HepG2 (cell line): ENCODE data around the gene ARHGAP10. TPM values are rescaled to one million over a fixed set of nuclear protein-coding genes. Genes with fewer than 3 reads are reported as not detected.

Experiments
- ATAC-seq: fragments of 200-7000 bp; cut with Tn5 transposase; 3 replicates; pipeline ENCODE4 v1.9.1; 2020; ENCODE audit warnings: mild to moderate bottlenecking, moderate library complexity
- BruUV-seq: library from RNA; stranded (reverse); fragments of 400-500 nt; replicated peaks from 2 replicates; lab custom pipeline; 2021; lab: Mats Ljungman, UMichigan
- CTCF ChIA-PET: fragments of 300-600 bp; formaldehyde crosslinking; extraction: SDS; loops from one replicate; lab custom pipeline; 2021; ENCODE audit warnings: low total read pairs, inconsistent platforms, low intra/inter-chr PET ratio; lab: Yijun Ruan, JAX
- POLR2A ChIA-PET: fragments of 350-600 bp; sonication (Branson Sonifier 250); formaldehyde crosslinking; loops from one replicate; lab custom pipeline; 2020; ENCODE audit warnings: antibody characterized with exemption, inconsistent platforms; lab: Yijun Ruan, JAX
- DNase-seq: peaks from one replicate; pipeline ENCODE4 v3.0.0-alpha.2; 2015; ENCODE audit warnings: low spot score
- FAIRE-seq: peaks from 3 replicates; lab custom pipeline; 2011; peaks lifted over from hg19 to GRCh38; lab: Jason Lieb, UNC
- H2AFZ ChIP-seq: one replicate; pipeline ENCODE4 v1.6.1; 2011; ENCODE audit warnings: low read length, inconsistent platforms
- H3K27ac ChIP-seq: fragments of 300-600 bp; 3 replicates; pipeline ENCODE4 v1.8.0; 2011; ENCODE audit warnings: mixed run types, mild to moderate bottlenecking, mixed read lengths, low read length, inconsistent platforms; ENCODE audit not compliant: insufficient read depth; ENCODE audit errors: extremely low read length
- H3K27me3 ChIP-seq, 2 experiments: fragments of 200-600 bp in 1 of 2; 2 replicates in 1 of 2; 3 replicates in 1 of 2; pipeline versions ENCODE4 v1.6.0 to v1.8.0; 2011; ENCODE audit warnings: low read length in 2 of 2, mild to moderate bottlenecking in 2 of 2, moderate library complexity in 2 of 2, inconsistent platforms in 1 of 2; ENCODE audit not compliant: insufficient read depth in 2 of 2, control insufficient read depth in 1 of 2
- H3K36me3 ChIP-seq, 2 experiments: fragments of 200-600 bp in 1 of 2; replicated peaks in 1 of 2; 2 replicates in 1 of 2; 3 replicates in 1 of 2; pipeline versions ENCODE4 v1.5.1 to v1.8.0; 2011; ENCODE audit warnings: low read length in 2 of 2, inconsistent platforms in 1 of 2; ENCODE audit not compliant: insufficient read depth in 2 of 2, control insufficient read depth in 1 of 2
- H3K4me1 ChIP-seq: 2 replicates; pipeline ENCODE4 v1.5.1; 2012; ENCODE audit warnings: low read length, inconsistent platforms; ENCODE audit not compliant: insufficient read depth
- H3K4me2 ChIP-seq: 2 replicates; pipeline ENCODE4 v1.6.0; 2011; ENCODE audit warnings: low read depth, low read length, inconsistent platforms
- H3K4me3 ChIP-seq, 3 experiments: fragments of 200-600 bp in 1 of 3; sonication (generic), shearing (Covaris generic) in 1 of 3; replicated peaks in 1 of 3; 2 replicates each; pipeline ENCODE4 v1.5.1; 2011 to 2016; ENCODE audit warnings: low read length in 3 of 3, inconsistent platforms in 2 of 3, low read depth in 2 of 3, mild to moderate bottlenecking in 2 of 3, control low read depth in 1 of 3, mixed read lengths in 1 of 3; ENCODE audit not compliant: insufficient read depth in 1 of 3
- H3K79me2 ChIP-seq: one replicate; pipeline ENCODE4 v1.6.1; 2011; ENCODE audit warnings: low read length, inconsistent platforms; ENCODE audit not compliant: insufficient read depth
- H3K9ac ChIP-seq: 2 replicates; pipeline ENCODE4 v1.6.0; 2011; ENCODE audit warnings: mild to moderate bottlenecking, low read depth, low read length, inconsistent platforms; ENCODE audit not compliant: insufficient read depth
- H3K9me3 ChIP-seq: 2 replicates; pipeline ENCODE4 v1.5.1; 2012; ENCODE audit warnings: mild to moderate bottlenecking, low read length
- H4K20me1 ChIP-seq: 2 replicates; pipeline ENCODE4 v1.6.0; 2011; ENCODE audit warnings: inconsistent platforms, mild to moderate bottlenecking, low read length, moderate library complexity; ENCODE audit not compliant: insufficient read depth
- AGO2 ChIP-seq: fragments of 200-400 bp; formaldehyde crosslinking; optimal IDR thresholded peaks from 2 replicates; pipeline ENCODE3; 2017; ENCODE audit warnings: mild to moderate bottlenecking, low read depth, low read length, moderate library complexity
- KIAA2018 ChIP-seq: sonication (generic); formaldehyde crosslinking; IDR thresholded peaks from 2 replicates; pipeline ENCODE4 v1.5.0; 2020; ENCODE audit warnings: mild to moderate bottlenecking, missing genetic modification reagents, borderline replicate concordance
- RORA ChIP-seq: sonication (generic); formaldehyde crosslinking; IDR thresholded peaks from 2 replicates; pipeline ENCODE4 v1.5.0; 2020; ENCODE audit warnings: mild to moderate bottlenecking, missing genetic modification reagents, moderate library complexity
- SOX13 ChIP-seq, 3 experiments: fragments of 450-650 bp in 1 of 3; sonication (generic) in 1 of 3; formaldehyde crosslinking in 1 of 3; IDR thresholded peaks in 2 of 3; conservative IDR thresholded peaks in 1 of 3; 2 replicates each; pipeline versions ENCODE4 v1.5.0 to v1.6.1; 2016 to 2020; ENCODE audit warnings: antibody characterized with exemption in 1 of 3, mild to moderate bottlenecking in 1 of 3, missing compliant biosample characterization in 1 of 3, missing genetic modification reagents in 1 of 3, moderate library complexity in 1 of 3
- ZNF44 ChIP-seq: sonication (generic); formaldehyde crosslinking; IDR thresholded peaks from 2 replicates; pipeline ENCODE4 v1.5.1; 2020; ENCODE audit warnings: mild to moderate bottlenecking, missing genetic modification reagents
- ZSCAN29 ChIP-seq: sonication (generic); formaldehyde crosslinking; conservative IDR thresholded peaks from 2 replicates; pipeline ENCODE4 v1.4.0; 2020; ENCODE audit warnings: mild to moderate bottlenecking, missing genetic modification reagents
- WGBS: methylation state at CpG from one replicate; pipeline ENCODE4 v1.1.6; 2017; ENCODE audit warnings: low lambda C conversion rate; 5-methylcytosine and 5-hydroxymethylcytosine counted together
- in situ Hi-C: cut with HindIII; loops from 2 replicates; pipeline ENCODE4 v1.10.0; 2017; ENCODE audit warnings: low pct_unique_long_range_greater_than_20kb; ENCODE audit not compliant: extremely low pct_ligation_motif_present
- intact Hi-C: fragments of 100-400 bp; cut with micrococcal nuclease; formaldehyde crosslinking; loops from one replicate; pipeline ENCODE4 v1.10.0; 2022; ENCODE audit not compliant: unreplicated experiment
- polyA plus RNA-seq, 8 experiments: library from polyadenylated mRNA; depleted of rRNA in 3 of 8; stranded (reverse) in 7 of 8; unstranded in 1 of 8; fragments of >200 nt; fragmentation: Illumina TruSeq in 4 of 8; extraction: Trizol in 4 of 8; gene quantifications; 2 replicates each; pipeline versions ENCODE4 v1.2.1 to v1.2.3, GENCODE V29; 2011 to 2016; ENCODE audit warnings: low read depth in 4 of 8, missing spikeins in 1 of 8, mixed read lengths in 1 of 8; ENCODE audit not compliant: insufficient read depth in 1 of 8
- total RNA-seq, 5 experiments: library from RNA; depleted of rRNA; stranded (reverse); fragments of >200 nt; fragmentation: Illumina TruSeq; extraction: Trizol; gene quantifications; 2 replicates each; pipeline ENCODE4 v1.2.3, GENCODE V29; 2016; ENCODE audit warnings: low read depth in 1 of 5

Gene ARHGAP10
- total and polyA plus RNA-seq, 2 of the 13 experiments (the other 11 are each of a cell fraction or from before 2014, with no cell fraction given) = 0.45 to 1.6 TPM

GRCh38 chr4:147879676-147880075, 147.8 kb downstream of the ARHGAP10 start:
- H3K9ac ChIP-seq = no peak overlapping the region
- no peak overlapping the region for H3K27ac ChIP-seq
- no peaks in the 10 kb centered on the region for H3K9me3 ChIP-seq
- CTCF ChIA-PET = no interaction called here
- no peak overlapping the region for H3K4me3 ChIP-seq
- no peak for TF ChIP-seq ZSCAN29 (CRISPR knock-in tag)
- TF ChIP-seq AGO2 = no peak
- TF ChIP-seq RORA (CRISPR knock-in tag) = no peak
- no peak for TF ChIP-seq SOX13 (IDR thresholded peaks at IDR 0.05)
- no peak for TF ChIP-seq SOX13 (CRISPR knock-in tag; conservative IDR thresholded peaks at IDR 0.05 in 1 of 2, IDR thresholded peaks at IDR 0.05 in 1 of 2)
- TF ChIP-seq KIAA2018 (CRISPR knock-in tag) = no peak
- no peak for TF ChIP-seq ZNF44 (CRISPR knock-in tag)
- ATAC-seq (no peak), DNase-seq (no peak), FAIRE-seq (no peak)
- POLR2A ChIA-PET = no interaction called here
- no peak overlapping the region for H3K4me2 ChIP-seq
- in situ Hi-C loops (no loop called here), intact Hi-C loops (no loop called here)
- H3K79me2 ChIP-seq = no peaks in the 10 kb centered on the region
- no peaks in the 10 kb centered on the region for H3K4me1 ChIP-seq
- no peaks in the 10 kb centered on the region for H3K27me3 ChIP-seq
- no peak overlapping the region for H2AFZ ChIP-seq
- no TSS peak for BruUV-seq
- no peaks in the 10 kb centered on the region for H4K20me1 ChIP-seq
- H3K36me3 ChIP-seq = no peaks in the 10 kb centered on the region
- 71% methylated on average over 1 of the region's 1 CpG for WGBS
